Right hindlimb (tissue), 1 donor: ENCODE measurements around the gene KCNJ13.

Source experiments
- DNase-seq: peaks from one replicate; pipeline ENCODE4 v3.0.0-alpha.2; 2018

The KCNJ13 gene

GRCh38 chr2:232776435-232776834, at the start of gene KCNJ13:
Gene KCNJ13, minus strand, starts transcription at chr2:232776565. Its CDS starts 5,203 bp downstream, at chr2:232771362.
- no peak for DNase-seq

GRCh38 chr2:232817756-232818155, 41.4 kb upstream of the KCNJ13 start:
- no peak for DNase-seq

- DNase-seq = no peak
Measured at GRCh38 chr2:232816657-232817056, 40.3 kb upstream of the KCNJ13 start.

GRCh38 chr2:232815569-232815968, 39.2 kb upstream of the KCNJ13 start:
- no peak for DNase-seq

- no peak for DNase-seq
Measured at GRCh38 chr2:232810444-232810843, 34.1 kb upstream of the KCNJ13 start.

- no peak for DNase-seq
Measured at GRCh38 chr2:232809349-232810124, 33.2 kb upstream of the KCNJ13 start.

- DNase-seq = no peak
Measured at GRCh38 chr2:232802091-232802490, 25.7 kb upstream of the KCNJ13 start.

- no peak for DNase-seq
Measured at GRCh38 chr2:232800166-232800565, 23.8 kb upstream of the KCNJ13 start.

- DNase-seq = no peak
Measured at GRCh38 chr2:232798187-232798586, 21.8 kb upstream of the KCNJ13 start.

- no peak for DNase-seq
Measured at GRCh38 chr2:232795920-232796319, 19.6 kb upstream of the KCNJ13 start.

- no peak for DNase-seq
Measured at GRCh38 chr2:232794981-232795380, 18.6 kb upstream of the KCNJ13 start.

GRCh38 chr2:232793271-232793670, 16.9 kb upstream of the KCNJ13 start:
- no peak for DNase-seq

GRCh38 chr2:232791518-232791917, 15.2 kb upstream of the KCNJ13 start:
- DNase-seq = no peak

GRCh38 chr2:232789082-232789481, 12.7 kb upstream of the KCNJ13 start:
- DNase-seq = no peak

- no peak for DNase-seq
Measured at GRCh38 chr2:232787806-232788205, 11.4 kb upstream of the KCNJ13 start.

GRCh38 chr2:232783278-232783677, 6.9 kb upstream of the KCNJ13 start:
- no peak for DNase-seq

- DNase-seq = no peak
Measured at GRCh38 chr2:232781765-232782164, 5.4 kb upstream of the KCNJ13 start.

GRCh38 chr2:232779934-232780333, 3.6 kb upstream of the KCNJ13 start:
- DNase-seq = peak; percentile 23

- DNase-seq = no peak
Measured at GRCh38 chr2:232779465-232779864, 3.1 kb upstream of the KCNJ13 start.

GRCh38 chr2:232777276-232777675, 911 bp upstream of the KCNJ13 start:
- no peak for DNase-seq

- no peak for DNase-seq
Measured at GRCh38 chr2:232773815-232774214, 2.5 kb downstream of the KCNJ13 start.

GRCh38 chr2:232772531-232772930, 3.8 kb downstream of the KCNJ13 start:
- no peak for DNase-seq

GRCh38 chr2:232771870-232772269, 4.5 kb downstream of the KCNJ13 start:
- no peak for DNase-seq

GRCh38 chr2:232770207-232770606, 6.2 kb downstream of the KCNJ13 start:
- no peak for DNase-seq

- DNase-seq = no peak
Measured at GRCh38 chr2:232767866-232768265, 8.5 kb downstream of the KCNJ13 start.
